Right lobe of liver (tissue), 4 donors: ENCODE results near the gene CCT5.

Experiments used
- CTCF ChIP-seq, 4 donors: fragments of 200-600 bp in 3 of 4; fragments of 450-650 bp in 1 of 4; IDR thresholded peaks; one replicate each; pipeline versions ENCODE4 v1.5.1 to v1.8.0; 2016 to 2022; ENCODE audit warnings: antibody characterized with exemption in 4 of 4, mild to moderate bottlenecking in 2 of 4
- POLR2A ChIP-seq: fragments of 450-650 bp; IDR thresholded peaks from one replicate; pipeline ENCODE4 v1.6.1; 2017; ENCODE audit warnings: antibody characterized with exemption, mild to moderate bottlenecking
- donor health status: DM: no; HTN: no; CAD: no.
- donor health status: DM: no; HTN: no; CAD: no.
- donor health status: DM: no; HTN: yes; CAD: no.

GRCh38 chr5:10297646-10298204 lies 47.6 kb downstream of the CCT5 start:
- TF ChIP-seq POLR2A (no peak), CTCF (IDR thresholded peaks at IDR 0.05) (no peak)
